Astrocyte (in vitro differentiated cells and primary cell): ENCODE data around the gene ITIH2. TPM values are rescaled to one million over a fixed set of nuclear protein-coding genes. Genes with fewer than 3 reads are reported as not detected.

ENCODE experiments used
- DNase-seq: peaks from one replicate; pipeline ENCODE4 v3.0.0-alpha.2; 2010; ENCODE audit warnings: low read depth
- FAIRE-seq: peaks from 2 replicates; lab custom pipeline; 2011; peaks lifted over from hg19 to GRCh38; lab: Jason Lieb, UNC
- H2AFZ ChIP-seq: 2 replicates; pipeline ENCODE4 v1.6.0; 2012; ENCODE audit warnings: low read depth, low read length, inconsistent platforms
- H3K27ac ChIP-seq: 2 replicates; pipeline ENCODE4 v1.5.1; 2011; ENCODE audit warnings: low read depth, low read length, inconsistent platforms
- H3K27me3 ChIP-seq: 2 replicates; pipeline ENCODE4 v1.6.0; 2011; ENCODE audit warnings: low read length, inconsistent platforms; ENCODE audit not compliant: insufficient read depth
- H3K36me3 ChIP-seq: 2 replicates; pipeline ENCODE4 v1.5.1; 2011; ENCODE audit warnings: low read length, inconsistent platforms; ENCODE audit not compliant: insufficient read depth
- H3K4me1 ChIP-seq: 2 replicates; pipeline ENCODE4 v1.5.1; 2011; ENCODE audit warnings: low read length, inconsistent platforms; ENCODE audit not compliant: insufficient read depth
- H3K4me2 ChIP-seq: 2 replicates; pipeline ENCODE4 v1.6.0; 2012; ENCODE audit warnings: low read length, inconsistent platforms
- H3K4me3 ChIP-seq: 2 replicates; pipeline ENCODE4 v1.5.1; 2011; ENCODE audit warnings: low read depth, mild to moderate bottlenecking, low read length, inconsistent platforms; ENCODE audit not compliant: insufficient read depth
- H3K79me2 ChIP-seq: 2 replicates; pipeline ENCODE4 v1.6.0; 2012; ENCODE audit warnings: mild to moderate bottlenecking, low read length, inconsistent platforms; ENCODE audit not compliant: insufficient read depth
- H3K9ac ChIP-seq: 2 replicates; pipeline ENCODE4 v1.6.0; 2012; ENCODE audit warnings: mild to moderate bottlenecking, low read length, inconsistent platforms
- H3K9me3 ChIP-seq: 2 replicates; pipeline ENCODE4 v1.5.1; 2012; ENCODE audit warnings: low read depth, mild to moderate bottlenecking, low read length, inconsistent platforms; ENCODE audit not compliant: insufficient read depth
- H4K20me1 ChIP-seq: 2 replicates; pipeline ENCODE4 v1.6.0; 2012; ENCODE audit warnings: low read length, inconsistent platforms; ENCODE audit not compliant: insufficient read depth
- H3K27ac Mint-ChIP-seq: one replicate; pipeline ENCODE4 v1.8.0; 2021; ENCODE audit warnings: mild to moderate bottlenecking, mixed read lengths; ENCODE audit not compliant: unreplicated experiment
- H3K27me3 Mint-ChIP-seq: one replicate; pipeline ENCODE4 v1.8.0; 2021; ENCODE audit warnings: low read depth, mixed read lengths; ENCODE audit not compliant: unreplicated experiment
- H3K36me3 Mint-ChIP-seq: one replicate; pipeline ENCODE4 v1.8.0; 2021; ENCODE audit warnings: low read depth, mixed read lengths; ENCODE audit not compliant: unreplicated experiment
- H3K4me1 Mint-ChIP-seq: one replicate; pipeline ENCODE4 v1.8.0; 2021; ENCODE audit warnings: low read depth, mixed read lengths; ENCODE audit not compliant: unreplicated experiment
- H3K4me3 Mint-ChIP-seq: one replicate; pipeline ENCODE4 v1.8.0; 2021; ENCODE audit warnings: mild to moderate bottlenecking, moderate library complexity, mixed read lengths; ENCODE audit not compliant: unreplicated experiment
- H3K9me3 Mint-ChIP-seq: one replicate; pipeline ENCODE4 v1.8.0; 2021; ENCODE audit warnings: mild to moderate bottlenecking, mixed read lengths; ENCODE audit not compliant: unreplicated experiment
- CTCF ChIP-seq: IDR thresholded peaks from 2 replicates; pipeline ENCODE4 v1.5.1; 2011; ENCODE audit warnings: low read depth, mild to moderate bottlenecking, inconsistent platforms, low read length, moderate library complexity; ENCODE audit not compliant: insufficient read depth
- EZH2 ChIP-seq: IDR thresholded peaks from 2 replicates; pipeline ENCODE4 v1.6.1; 2012; ENCODE audit warnings: mild to moderate bottlenecking, low read length, inconsistent platforms; ENCODE audit not compliant: insufficient read depth
- total RNA-seq: library from RNA; stranded (reverse); gene quantifications from 2 replicates; pipeline ENCODE4 v1.2.1, GENCODE V29; 2021

Gene ITIH2
- total RNA-seq, 1 donor from 2014 or later: not detected

- TF ChIP-seq EZH2: no peak
- no peak for TF ChIP-seq CTCF
- H3K27me3 ChIP-seq: no peaks in the 10 kb centered on the region
- H3K4me3 ChIP-seq: no peak overlapping the region
- peaks cover 20% of the 10 kb centered on the region for H3K27me3 Mint-ChIP-seq
- H3K27ac Mint-ChIP-seq: no peak overlapping the region
- FAIRE-seq (no peak), DNase-seq (no peak)
- no peaks in the 10 kb centered on the region for H3K36me3 Mint-ChIP-seq
- no peak overlapping the region for H3K27ac ChIP-seq
- H3K4me3 Mint-ChIP-seq: no peak overlapping the region
- H2AFZ ChIP-seq: no peak overlapping the region
- no peak overlapping the region for H3K4me2 ChIP-seq
- no peaks in the 10 kb centered on the region for H3K4me1 ChIP-seq
- no peak overlapping the region for H3K9ac ChIP-seq
- H3K9me3 Mint-ChIP-seq: peaks cover 7% of the 10 kb centered on the region
- no peaks in the 10 kb centered on the region for H4K20me1 ChIP-seq
- no peaks in the 10 kb centered on the region for H3K4me1 Mint-ChIP-seq
- H3K36me3 ChIP-seq: no peaks in the 10 kb centered on the region
- no peaks in the 10 kb centered on the region for H3K79me2 ChIP-seq
- H3K9me3 ChIP-seq: no peaks in the 10 kb centered on the region
Observed at GRCh38 chr10:7717767-7718166, 14.7 kb downstream of the ITIH2 start.

GRCh38 chr10:7718685-7719084 is 15.6 kb downstream of the ITIH2 start:
- H3K79me2 ChIP-seq: no peaks in the 10 kb centered on the region

More at GRCh38 chr10:7718685-7719084, 15.6 kb downstream of the ITIH2 start:
- Histone ChIP-seq H3K4me3 (no peak overlapping the region), H3K27me3 (no peaks in the 10 kb centered on the region), H3K9me3 (no peaks in the 10 kb centered on the region), H4K20me1 (no peaks in the 10 kb centered on the region), H3K4me1 (no peaks in the 10 kb centered on the region), H3K36me3 (no peaks in the 10 kb centered on the region), H3K9ac (no peak overlapping the region), H3K4me2 (no peak overlapping the region), H3K27ac (no peak overlapping the region), H2AFZ (no peak overlapping the region)
- no peak overlapping the region for H3K27ac Mint-ChIP-seq
- H3K4me3 Mint-ChIP-seq: no peak overlapping the region
- TF ChIP-seq CTCF (no peak), EZH2 (no peak)
- H3K36me3 Mint-ChIP-seq: no peaks in the 10 kb centered on the region
- no peak for DNase-seq
- H3K9me3 Mint-ChIP-seq: peaks cover 7% of the 10 kb centered on the region
- peaks cover 26% of the 10 kb centered on the region for H3K27me3 Mint-ChIP-seq
- H3K4me1 Mint-ChIP-seq: no peaks in the 10 kb centered on the region
- no peak for FAIRE-seq
